ENCODE results near the gene VMO1. TPM values are rescaled to one million over a fixed set of nuclear protein-coding genes. Genes with fewer than 3 reads are reported as not detected.

VMO1 gene
- polyA plus RNA-seq, 3 donors = 0.54 to 2.1 (median 0.79) TPM

GRCh38 chr17:4807605-4808377, 21.6 kb upstream of the VMO1 start:
- intact Hi-C loops (cut with micrococcal nuclease) = loop anchor here (5.0 kb wide), 2 partner anchors 75 to 190 kb away; partner anchors contain the start of genes INCA1 (in 1 of the 2) and KIF1C (in 1 of the 2)
- Mint-ChIP-seq H3K4me1 (peaks cover 24% of the 10 kb centered on the region), H3K27me3 (ENCODE audit: low read depth in 3 of 3) (peaks cover 29 to 44% (median 44%) of the 10 kb centered on the region in 3 donors), H3K27ac (peak overlapping the region in 6 of 7 donors; percentile 45 to 92 (median 65)), H3K36me3 (peaks cover 41 to 42% of the 10 kb centered on the region in 2 donors), H3K4me3 (peak overlapping the region; percentile 86 to 90), H3K9me3 (peaks cover 0 to 4% (median 2%) of the 10 kb centered on the region in 7 donors)
- peak overlapping the region; percentile 74 for H2AFZ ChIP-seq (ENCODE audit: insufficient read depth, low read depth, low read length, poor library complexity, severe bottlenecking)
- 40% methylated on average over 19 of the region's 32 CpGs for WGBS (ENCODE audit: insufficient coverage)
- no peak for TF ChIP-seq CTCF (IDR thresholded peaks at IDR 0.05)
- peak overlapping the region; percentile 54 to 91 (median 81) for H3K4me3 ChIP-seq (replicated peaks in 1 of 3; ENCODE audit: low read depth in 2 of 3, low read length in 3 of 3)
- H3K79me2 ChIP-seq (ENCODE audit: insufficient read depth, low read length) = no peaks in the 10 kb centered on the region
- H3K4me1 ChIP-seq (ENCODE audit: control insufficient read depth in 1 of 2, insufficient read depth in 2 of 2, low read length in 2 of 2) = peaks cover 10 to 11% of the 10 kb centered on the region in 2 donors
- H3K27ac ChIP-seq (ENCODE audit: low read depth in 1 of 2, low read length in 2 of 2) = peak overlapping the region in 1 of 2 donors; percentile 86
- H4K20me1 ChIP-seq (ENCODE audit: insufficient read depth, low read length) = peaks cover 10% of the 10 kb centered on the region
- no peak for DNase-seq
- peak overlapping the region; percentile 80 for H3K9ac ChIP-seq (ENCODE audit: insufficient read depth, low read length, poor library complexity, severe bottlenecking)
- no peaks in the 10 kb centered on the region for H3K9me3 ChIP-seq (replicated peaks in 1 of 2; ENCODE audit: control insufficient read depth in 1 of 2, insufficient read depth in 1 of 2, low read length in 2 of 2)
- H3K27me3 ChIP-seq (ENCODE audit: control insufficient read depth in 2 of 2, insufficient read depth in 2 of 2, low read length in 2 of 2) = peaks cover 3 to 28% of the 10 kb centered on the region in 2 donors
- H3K36me3 ChIP-seq (replicated peaks in 1 of 2; ENCODE audit: control insufficient read depth in 1 of 2, insufficient read depth in 2 of 2, low read length in 2 of 2) = peaks cover 16 to 32% of the 10 kb centered on the region in 2 donors
- peak overlapping the region; percentile 83 for H3K4me2 ChIP-seq (replicated peaks; ENCODE audit: extremely low read depth, low read length, poor library complexity, severe bottlenecking)

- intact Hi-C loops (cut with micrococcal nuclease) = loop anchor here (5.0 kb wide), 2 partner anchors 75 to 190 kb away; partner anchors contain the start of genes INCA1 (in 1 of the 2) and KIF1C (in 1 of the 2)
- peaks cover 16 to 32% of the 10 kb centered on the region in 2 donors for H3K36me3 ChIP-seq (replicated peaks in 1 of 2; ENCODE audit: control insufficient read depth in 1 of 2, insufficient read depth in 2 of 2, low read length in 2 of 2)
- Mint-ChIP-seq H3K9me3 (peaks cover 0 to 4% (median 2%) of the 10 kb centered on the region in 7 donors), H3K27ac (peak within 1 kb of the TSS in 6 of 7 donors; percentile 45 to 92 (median 65)), H3K36me3 (peaks cover 41 to 42% of the 10 kb centered on the region in 2 donors), H3K4me3 (peak within 1 kb of the TSS; percentile 86 to 90), H3K27me3 (ENCODE audit: low read depth in 3 of 3) (peaks cover 24 to 48% (median 44%) of the 10 kb centered on the region in 3 donors), H3K4me1 (peaks cover 24% of the 10 kb centered on the region)
- H3K4me3 ChIP-seq (replicated peaks in 1 of 3; ENCODE audit: low read depth in 2 of 3, low read length in 3 of 3) = peak within 1 kb of the TSS; percentile 54 to 91 (median 81)
- H3K27me3 ChIP-seq (ENCODE audit: control insufficient read depth in 2 of 2, insufficient read depth in 2 of 2, low read length in 2 of 2) = peaks cover 3 to 28% of the 10 kb centered on the region in 2 donors
- no peaks in the 10 kb centered on the region for H3K79me2 ChIP-seq (ENCODE audit: insufficient read depth, low read length)
- peak within 1 kb of the TSS; percentile 74 for H2AFZ ChIP-seq (ENCODE audit: insufficient read depth, low read depth, low read length, poor library complexity, severe bottlenecking)
- no peaks in the 10 kb centered on the region for H3K9me3 ChIP-seq (replicated peaks in 1 of 2; ENCODE audit: control insufficient read depth in 1 of 2, insufficient read depth in 1 of 2, low read length in 2 of 2)
- peak; percentile 69 to 80 (median 71) for DNase-seq
- H3K4me2 ChIP-seq (replicated peaks; ENCODE audit: extremely low read depth, low read length, poor library complexity, severe bottlenecking) = peak within 1 kb of the TSS; percentile 83
- no peak for TF ChIP-seq CTCF (IDR thresholded peaks at IDR 0.05)
- WGBS (ENCODE audit: insufficient coverage) = under 1% methylated on average over 94 of the region's 106 CpGs
- peaks cover 10 to 11% of the 10 kb centered on the region in 2 donors for H3K4me1 ChIP-seq (ENCODE audit: control insufficient read depth in 1 of 2, insufficient read depth in 2 of 2, low read length in 2 of 2)
- H4K20me1 ChIP-seq (ENCODE audit: insufficient read depth, low read length) = peaks cover 10% of the 10 kb centered on the region
- H3K9ac ChIP-seq (ENCODE audit: insufficient read depth, low read length, poor library complexity, severe bottlenecking) = peak within 1 kb of the TSS; percentile 80
- H3K27ac ChIP-seq (ENCODE audit: low read depth in 1 of 2, low read length in 2 of 2) = peak within 1 kb of the TSS in 1 of 2 donors; percentile 86
These were observed 20.8 kb upstream of the VMO1 start, which contains the start of gene PLD2 for GRCh38 chr17:4806777-4807604. Gene PLD2, plus strand, starts transcription at chr17:4807152. Its CDS starts 621 bp downstream, at chr17:4807773.
